KMS-11 (cell line): Measurements from ENCODE around the gene HOXA13.

ENCODE experiments used
- H2AFZ ChIP-seq: fragments of 200-600 bp; sonication (generic); 2 replicates; pipeline ENCODE4 v1.6.1; 2016; ENCODE audit warnings: antibody characterized with exemption, mixed run types, low read depth
- H3K27ac ChIP-seq: fragments of 200-600 bp; sonication (generic); 2 replicates; pipeline ENCODE4 v1.6.1; 2016; ENCODE audit warnings: mild to moderate bottlenecking, mixed run types
- H3K27me3 ChIP-seq: fragments of 200-600 bp; sonication (generic); 2 replicates; pipeline ENCODE4 v1.6.1; 2017; ENCODE audit warnings: mild to moderate bottlenecking, low read depth, mixed run types, moderate library complexity; ENCODE audit not compliant: insufficient read depth
- H3K36me3 ChIP-seq: fragments of 200-600 bp; sonication (generic); 2 replicates; pipeline ENCODE4 v1.6.1; 2017; ENCODE audit warnings: mild to moderate bottlenecking, mixed run types; ENCODE audit not compliant: insufficient read depth
- H3K4me1 ChIP-seq: fragments of 200-600 bp; sonication (generic); 2 replicates; pipeline ENCODE4 v1.6.1; 2016; ENCODE audit warnings: mild to moderate bottlenecking, low read depth, mixed run types; ENCODE audit not compliant: poor library complexity, severe bottlenecking
- H3K4me2 ChIP-seq: fragments of 200-600 bp; sonication (generic); 2 replicates; pipeline ENCODE4 v1.7.0; 2016; ENCODE audit warnings: mild to moderate bottlenecking, mixed run types
- H3K4me3 ChIP-seq: fragments of 200-600 bp; sonication (generic); IDR thresholded peaks from 2 replicates; pipeline ENCODE4 v1.6.1; 2017; ENCODE audit warnings: low read depth, low read length, mixed read lengths; ENCODE audit not compliant: insufficient read depth
- H3K79me2 ChIP-seq: fragments of 200-600 bp; sonication (generic); 2 replicates; pipeline ENCODE4 v1.6.1; 2016; ENCODE audit warnings: low read depth, mixed run types; ENCODE audit not compliant: insufficient read depth
- H3K9ac ChIP-seq: fragments of 200-600 bp; sonication (generic); 2 replicates; pipeline ENCODE4 v1.6.1; 2016; ENCODE audit warnings: mild to moderate bottlenecking, mixed run types
- H4K20me1 ChIP-seq: fragments of 200-600 bp; sonication (generic); 2 replicates; pipeline ENCODE4 v1.6.1; 2016; ENCODE audit warnings: mild to moderate bottlenecking, mixed run types; ENCODE audit not compliant: insufficient read depth
- CTCF ChIP-seq: fragments of 200-600 bp; sonication (generic); conservative IDR thresholded peaks from 2 replicates; pipeline ENCODE4 v1.6.1; 2017; ENCODE audit warnings: low read depth, mild to moderate bottlenecking, antibody characterized with exemption, low read length, moderate library complexity, mixed read lengths

HOXA13 gene

DNA sequence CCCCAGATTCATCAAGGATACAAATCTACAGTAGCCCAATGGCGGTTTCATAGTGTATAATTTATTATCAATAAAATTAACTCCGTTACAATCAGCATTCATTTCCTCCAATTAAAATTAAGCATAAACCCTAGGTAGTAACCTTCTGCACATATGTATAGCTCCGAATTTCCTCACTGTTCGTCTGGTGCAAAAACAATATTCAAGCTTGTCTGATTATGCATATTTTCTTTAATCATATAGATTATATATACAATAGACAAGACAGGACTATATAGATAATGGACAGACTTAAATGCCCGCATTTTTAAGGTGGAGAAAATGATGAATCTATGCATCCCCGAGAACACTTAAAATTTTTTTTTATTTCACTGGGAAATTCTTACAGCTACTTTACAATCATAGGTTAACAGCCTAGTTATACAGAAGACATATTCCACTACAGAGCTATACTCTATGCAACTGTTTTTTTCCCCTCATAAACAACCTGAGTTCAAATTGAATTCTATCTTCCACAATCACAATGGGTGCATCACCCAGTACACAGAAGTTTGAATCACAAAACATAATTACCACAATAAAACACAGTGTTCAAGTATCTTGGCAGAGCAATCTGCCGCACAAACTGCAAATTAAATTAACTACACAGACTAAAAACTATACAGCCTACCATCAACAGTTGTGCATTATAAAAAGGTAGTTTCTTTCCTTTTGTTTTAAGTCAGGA is 37.2 kb downstream of the HOXA13 start:
- H3K4me2 ChIP-seq: no peak overlapping the region
- H3K27me3 ChIP-seq: no peaks in the 10 kb centered on the region
- no peak overlapping the region for H3K9ac ChIP-seq
- no peak overlapping the region for H3K4me3 ChIP-seq
- H3K4me1 ChIP-seq: no peaks in the 10 kb centered on the region
- no peaks in the 10 kb centered on the region for H3K79me2 ChIP-seq
- H4K20me1 ChIP-seq: no peaks in the 10 kb centered on the region
- no peak overlapping the region for H2AFZ ChIP-seq
- no peak for TF ChIP-seq CTCF
- no peak overlapping the region for H3K27ac ChIP-seq
- H3K36me3 ChIP-seq: no peaks in the 10 kb centered on the region

DNA sequence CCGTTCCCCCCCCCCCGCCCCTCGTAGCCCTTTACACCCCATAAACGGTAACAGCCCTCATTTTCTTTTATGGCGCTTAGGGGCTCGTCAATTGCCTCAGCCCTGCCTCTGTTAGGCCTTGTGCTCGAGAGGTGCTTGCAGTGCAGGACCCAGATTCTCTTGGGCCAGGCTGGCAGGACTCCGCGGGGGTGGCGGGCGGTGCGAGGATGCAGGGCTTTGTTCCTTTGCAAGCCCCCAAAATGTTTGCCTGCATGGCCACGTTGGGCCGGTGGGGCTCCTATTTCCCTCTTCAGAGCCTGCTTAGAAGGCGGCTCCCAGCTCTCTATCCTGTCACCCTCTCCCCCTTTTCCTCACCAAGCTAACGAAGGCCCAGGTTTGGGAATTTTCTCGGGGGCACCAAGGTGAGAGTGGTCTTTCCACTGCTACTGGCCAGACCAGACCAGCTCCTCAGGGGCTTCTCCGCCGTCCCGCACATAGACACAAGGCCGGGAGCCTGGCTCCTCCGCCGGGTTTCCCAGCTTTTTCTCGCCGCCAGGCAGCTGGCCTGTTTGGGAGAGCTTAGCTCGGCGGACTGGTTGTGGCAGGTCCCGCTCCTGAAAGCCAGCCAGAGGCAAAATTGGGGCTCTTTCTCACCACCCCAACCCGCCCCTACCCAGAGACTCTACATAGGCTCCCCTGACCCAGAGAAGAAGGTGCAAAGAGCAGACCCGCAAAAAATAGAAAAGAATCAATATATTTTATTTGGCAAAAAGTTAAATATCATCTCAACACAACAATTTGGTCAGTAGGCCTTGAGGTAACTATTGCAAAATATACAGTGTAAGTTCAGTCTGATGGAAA is 38.0 kb downstream of the HOXA13 start:
- H3K27me3 ChIP-seq: no peaks in the 10 kb centered on the region
- no peak overlapping the region for H3K4me2 ChIP-seq
- H2AFZ ChIP-seq: peak overlapping the region; percentile 100; the same call in 1 of the 2 replicates
- H3K4me3 ChIP-seq: no peak overlapping the region
- TF ChIP-seq CTCF: no peak
- H3K4me1 ChIP-seq: no peaks in the 10 kb centered on the region
- no peaks in the 10 kb centered on the region for H3K36me3 ChIP-seq
- no peaks in the 10 kb centered on the region for H4K20me1 ChIP-seq
- H3K27ac ChIP-seq: no peak overlapping the region
- no peaks in the 10 kb centered on the region for H3K79me2 ChIP-seq
- H3K9ac ChIP-seq: no peak overlapping the region

DNA sequence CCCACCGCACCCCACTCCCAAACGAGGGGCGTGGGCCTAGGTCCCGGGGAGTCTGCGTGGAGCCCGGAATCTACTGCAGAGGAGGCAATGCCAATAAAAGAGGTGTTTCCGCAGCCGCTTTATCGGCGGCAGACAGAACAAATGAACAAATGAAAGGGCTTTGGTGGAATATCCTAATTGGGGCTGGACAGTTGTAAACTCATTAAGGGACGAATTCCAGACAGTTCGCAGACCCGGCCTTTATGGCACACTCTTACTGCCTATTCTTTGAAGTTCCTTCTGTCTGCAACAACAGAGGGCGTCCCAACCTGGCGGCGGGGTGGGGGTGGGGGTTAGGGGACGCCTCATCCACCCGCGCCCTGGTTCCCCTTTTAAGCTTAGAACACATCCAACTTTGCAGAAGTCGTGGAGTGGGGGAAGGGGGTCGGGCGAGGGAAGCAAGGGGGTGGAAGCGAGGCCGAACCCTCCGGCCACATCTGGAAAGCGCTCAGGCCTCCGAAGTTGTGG is 38.6 kb downstream of the HOXA13 start:
- peak; percentile 72 for TF ChIP-seq CTCF
- Histone ChIP-seq H3K27ac (no peak overlapping the region), H3K27me3 (no peaks in the 10 kb centered on the region), H3K4me1 (no peaks in the 10 kb centered on the region), H3K36me3 (no peaks in the 10 kb centered on the region), H3K4me3 (no peak overlapping the region), H3K4me2 (peak overlapping the region; percentile 75), H3K9ac (peak overlapping the region; percentile 80; the same call in 1 of the 2 replicates), H4K20me1 (no peaks in the 10 kb centered on the region), H2AFZ (peak overlapping the region; percentile 100), H3K79me2 (no peaks in the 10 kb centered on the region)

DNA sequence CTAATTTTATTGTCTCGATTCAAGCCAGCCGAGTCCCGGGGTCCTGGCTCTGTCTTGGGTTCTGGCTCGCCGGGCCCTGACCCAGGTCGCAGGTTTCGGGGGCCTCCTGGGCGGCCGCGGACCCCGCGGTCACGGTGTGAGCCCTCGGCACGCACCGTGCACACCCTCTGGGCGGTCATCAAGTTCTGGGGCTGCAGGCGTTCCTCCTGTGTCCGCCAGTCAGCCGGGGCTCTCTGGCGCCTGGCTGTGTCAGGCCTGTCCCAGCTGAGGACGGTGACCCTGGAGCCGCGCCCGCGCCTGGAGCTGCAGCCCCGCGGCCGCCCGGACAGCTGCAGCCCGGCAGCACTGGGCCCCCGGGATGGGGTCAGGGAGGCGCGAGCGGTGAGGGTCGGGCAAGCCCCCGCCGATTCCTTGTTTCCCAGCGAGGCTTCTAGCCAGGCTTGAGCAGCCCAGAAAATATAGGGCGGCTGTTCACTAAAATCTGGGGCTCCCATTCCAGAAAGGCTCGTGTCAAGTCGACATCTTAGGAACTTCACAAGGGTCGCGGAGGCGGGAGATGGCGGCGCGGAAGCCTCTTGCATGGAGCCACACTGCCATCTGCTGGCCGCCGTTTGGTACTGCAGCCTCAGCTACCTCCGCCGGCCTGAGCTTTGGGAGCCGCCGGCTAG is 39.2 kb downstream of the HOXA13 start:
- Histone ChIP-seq H3K36me3 (no peaks in the 10 kb centered on the region), H4K20me1 (no peaks in the 10 kb centered on the region), H3K9ac (peak overlapping the region; percentile 80), H3K27me3 (no peaks in the 10 kb centered on the region), H3K79me2 (no peaks in the 10 kb centered on the region), H3K4me3 (no peak overlapping the region), H3K4me1 (no peaks in the 10 kb centered on the region), H2AFZ (peak overlapping the region; percentile 100), H3K4me2 (peak overlapping the region; percentile 75), H3K27ac (peak overlapping the region; percentile 38)
- peak; percentile 99 for TF ChIP-seq CTCF
